GM18867 (cell line): ENCODE measurements around the gene KRTAP1-3.
"Not testable (repeated sequence)": the region's sequence is repeated elsewhere in the genome, so short reads cannot be mapped to it uniquely, and the experiment has no call there.

Experiments used
- ATAC-seq: cut with Tn5 transposase; IDR thresholded peaks from one replicate; pipeline ENCODE4 v1.9.1; 2021; ENCODE audit warnings: mild to moderate bottlenecking, moderate library complexity; ENCODE audit not compliant: unreplicated experiment

The KRTAP1-3 gene

GRCh38 chr17:41012326-41013120 is 22.2 kb downstream of the KRTAP1-3 start:
- ATAC-seq: no peak

GRCh38 chr17:41010441-41010840 is 24.2 kb downstream of the KRTAP1-3 start:
- ATAC-seq: no peak

GRCh38 chr17:41009936-41010335 is 24.7 kb downstream of the KRTAP1-3 start:
- no peak for ATAC-seq

GRCh38 chr17:41009301-41009760 is 25.3 kb downstream of the KRTAP1-3 start:
- no peak for ATAC-seq

GRCh38 chr17:41008811-41009210 is 25.9 kb downstream of the KRTAP1-3 start, which contains the start of gene KRTAP3-1:
Gene KRTAP3-1, minus strand, starts transcription at chr17:41009128. Its CDS starts 54 bp downstream, at chr17:41009074.
- ATAC-seq: no peak

GRCh38 chr17:41004397-41004796 is 30.3 kb downstream of the KRTAP1-3 start:
- ATAC-seq: no peak

GRCh38 chr17:41003926-41004325 is 30.7 kb downstream of the KRTAP1-3 start:
- no peak for ATAC-seq

GRCh38 chr17:41002814-41003213 is 31.9 kb downstream of the KRTAP1-3 start:
- no peak for ATAC-seq

GRCh38 chr17:41001795-41002194 is 32.9 kb downstream of the KRTAP1-3 start:
- no peak for ATAC-seq

GRCh38 chr17:40999563-40999962 is 35.1 kb downstream of the KRTAP1-3 start, which contains the start of gene KRTAP3-2:
Gene KRTAP3-2, minus strand, starts transcription at chr17:40999906. Its CDS starts 53 bp downstream, at chr17:40999853.
- ATAC-seq: not testable (repeated sequence)

GRCh38 chr17:40997361-40997760 is 37.3 kb downstream of the KRTAP1-3 start:
- no peak for ATAC-seq

- no peak for ATAC-seq
These were observed 37.8 kb downstream of the KRTAP1-3 start for GRCh38 chr17:40996829-40997228.

- ATAC-seq: no peak
These were observed 39.6 kb downstream of the KRTAP1-3 start for GRCh38 chr17:40995116-40995515.

- no peak for ATAC-seq
These were observed 40.8 kb downstream of the KRTAP1-3 start, which contains the start of gene KRTAP3-3 for GRCh38 chr17:40993839-40994238. Gene KRTAP3-3, minus strand, starts transcription at chr17:40994164. Its CDS starts 67 bp downstream, at chr17:40994097.

GRCh38 chr17:40993084-40993483 is 41.6 kb downstream of the KRTAP1-3 start:
- ATAC-seq: no peak

GRCh38 chr17:40992666-40993065 is 42.0 kb downstream of the KRTAP1-3 start:
- no peak for ATAC-seq

GRCh38 chr17:40986920-40987319 is 47.8 kb downstream of the KRTAP1-3 start:
- ATAC-seq: no peak

GRCh38 chr17:40984226-40984625 is 50.4 kb downstream of the KRTAP1-3 start, which contains the start of gene KRT40:
Gene KRT40, minus strand, starts transcription at chr17:40984326. Its CDS starts 53 bp downstream, at chr17:40984273.
- ATAC-seq: no peak
